EH (cell line): ENCODE results near the gene DLG3.
A peak's percentile ranks its signal among the peaks of the same experiment; 100 is the strongest.
"Not testable (repeated sequence)": the region's sequence is repeated elsewhere in the genome, so short reads cannot be mapped to it uniquely, and the experiment has no call there.

Experiments
- DNase-seq: peaks from one replicate; pipeline ENCODE4 v3.0.0-alpha.2; 2015; ENCODE audit warnings: low read depth

Gene DLG3

DNA sequence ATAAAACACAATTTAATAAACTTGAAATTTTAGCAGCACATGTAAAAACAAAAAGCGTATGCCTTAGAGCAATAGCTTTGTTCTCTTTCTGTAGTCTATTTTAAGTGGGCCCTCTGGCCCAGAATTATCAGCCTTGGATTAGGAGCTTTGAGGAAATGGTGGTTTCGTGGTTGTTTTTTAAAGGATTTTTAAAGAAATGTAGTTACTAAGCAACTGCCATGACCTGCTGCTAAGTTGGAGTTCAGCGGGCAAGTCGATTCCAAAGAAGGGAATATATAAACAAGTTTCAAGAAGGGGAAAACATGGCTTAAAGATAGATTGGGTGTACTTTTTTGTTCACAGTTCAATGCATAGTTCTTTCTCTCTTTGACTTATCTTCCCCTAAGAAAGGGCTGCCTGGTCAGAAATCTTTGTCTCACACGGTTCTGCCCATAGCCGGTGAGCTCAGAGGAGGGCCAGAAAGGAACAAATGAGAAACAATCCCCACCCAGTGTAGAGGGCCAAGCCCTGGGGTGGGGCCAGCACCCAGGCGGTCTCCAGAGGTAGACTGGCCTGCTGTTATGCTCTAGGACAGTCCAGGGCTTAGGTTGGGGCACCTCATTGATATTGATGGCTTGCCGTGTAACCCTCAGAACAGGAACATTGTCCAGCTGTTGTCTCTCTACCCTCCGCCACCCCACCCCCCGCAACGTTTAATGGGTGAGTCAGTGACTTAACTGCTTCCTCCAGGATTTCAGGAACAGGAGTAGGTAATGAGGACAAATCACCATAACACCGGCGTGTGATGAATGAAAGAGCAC lies 32.5 kb downstream of the DLG3 start:
- peak; percentile 74 for DNase-seq

DNA sequence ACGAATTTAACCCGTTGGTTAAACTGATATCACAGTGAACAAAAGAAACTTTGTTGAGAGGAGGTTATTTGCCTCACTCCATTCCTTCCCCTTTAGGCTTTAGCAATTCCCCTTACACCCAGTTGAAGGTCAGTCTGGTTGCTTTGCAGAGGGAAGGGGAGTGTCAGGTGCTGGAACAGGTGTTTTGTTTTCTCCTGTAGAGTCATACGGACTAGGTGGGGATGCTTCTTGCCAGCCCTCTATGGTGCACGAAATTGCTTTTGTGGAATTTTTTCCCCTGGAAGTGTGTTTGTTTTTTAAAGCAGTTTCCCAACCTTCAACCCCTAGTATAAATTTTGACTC lies 33.1 kb downstream of the DLG3 start:
- DNase-seq: peak; percentile 5

DNA sequence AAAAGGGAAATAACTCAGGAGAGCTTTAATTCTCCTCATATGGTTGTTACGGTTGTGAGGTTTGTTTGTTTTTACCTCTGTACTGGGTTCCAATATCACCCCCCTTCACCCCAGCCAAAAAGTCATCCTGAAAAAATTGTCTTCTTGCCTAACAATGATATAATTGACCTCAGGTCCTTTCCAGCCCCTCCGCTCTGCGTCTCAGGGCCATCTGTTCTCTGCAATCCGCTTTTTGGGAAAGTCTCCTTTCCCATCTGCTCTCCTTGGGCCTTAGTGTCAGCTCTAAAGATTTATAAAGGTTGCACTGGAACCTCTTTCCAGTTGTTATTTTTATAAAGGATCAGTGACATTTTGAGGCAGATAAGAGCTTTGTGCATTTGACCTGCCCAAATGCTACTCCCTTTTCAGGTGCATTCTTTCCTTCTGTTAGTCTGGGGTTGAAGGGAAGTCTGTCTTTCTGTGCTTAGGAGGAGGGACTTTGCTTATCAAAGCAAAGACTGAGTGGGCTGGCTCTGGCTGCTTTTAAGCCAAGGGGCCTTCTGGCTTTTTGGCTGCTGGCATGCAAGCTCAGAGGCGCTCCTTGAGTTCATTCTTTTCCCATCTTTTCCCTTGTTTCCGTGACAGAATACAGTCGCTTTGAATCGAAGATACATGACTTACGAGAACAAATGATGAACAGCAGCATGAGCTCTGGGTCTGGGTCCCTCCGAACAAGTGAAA lies 34.1 kb downstream of the DLG3 start:
- no peak for DNase-seq

DNA sequence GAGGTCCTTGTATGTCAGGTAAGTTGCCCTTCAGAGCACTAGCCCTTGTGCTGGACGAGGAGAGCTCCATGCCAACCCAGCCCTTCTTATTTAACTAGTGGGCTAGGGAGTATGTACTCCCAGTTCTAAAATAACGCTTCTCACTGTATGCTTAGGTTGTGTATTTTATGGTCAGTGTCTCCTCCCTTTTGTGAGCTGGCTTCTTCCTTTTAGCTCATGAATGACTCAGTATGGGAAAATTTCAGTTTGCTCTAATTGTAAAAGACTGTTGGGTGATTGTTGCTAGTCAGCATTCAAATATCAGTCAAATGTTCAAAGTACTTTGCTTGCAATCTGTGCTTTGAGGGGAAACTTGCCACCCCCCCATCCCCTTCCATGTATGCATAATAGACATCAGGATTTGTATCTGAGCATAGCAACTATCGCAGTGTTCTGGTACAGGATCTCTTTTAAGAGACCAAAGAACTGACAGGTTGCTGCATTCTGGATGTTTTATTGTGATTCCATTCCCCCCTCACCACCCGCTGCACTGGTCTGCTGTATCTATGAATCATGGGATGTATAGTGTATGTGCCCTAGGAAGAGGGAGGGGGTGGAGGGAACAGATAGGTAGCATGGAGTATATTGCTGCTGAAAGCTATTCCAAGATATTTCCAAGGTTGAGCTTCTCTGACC lies 34.7 kb downstream of the DLG3 start:
- DNase-seq: peak; percentile 80

DNA sequence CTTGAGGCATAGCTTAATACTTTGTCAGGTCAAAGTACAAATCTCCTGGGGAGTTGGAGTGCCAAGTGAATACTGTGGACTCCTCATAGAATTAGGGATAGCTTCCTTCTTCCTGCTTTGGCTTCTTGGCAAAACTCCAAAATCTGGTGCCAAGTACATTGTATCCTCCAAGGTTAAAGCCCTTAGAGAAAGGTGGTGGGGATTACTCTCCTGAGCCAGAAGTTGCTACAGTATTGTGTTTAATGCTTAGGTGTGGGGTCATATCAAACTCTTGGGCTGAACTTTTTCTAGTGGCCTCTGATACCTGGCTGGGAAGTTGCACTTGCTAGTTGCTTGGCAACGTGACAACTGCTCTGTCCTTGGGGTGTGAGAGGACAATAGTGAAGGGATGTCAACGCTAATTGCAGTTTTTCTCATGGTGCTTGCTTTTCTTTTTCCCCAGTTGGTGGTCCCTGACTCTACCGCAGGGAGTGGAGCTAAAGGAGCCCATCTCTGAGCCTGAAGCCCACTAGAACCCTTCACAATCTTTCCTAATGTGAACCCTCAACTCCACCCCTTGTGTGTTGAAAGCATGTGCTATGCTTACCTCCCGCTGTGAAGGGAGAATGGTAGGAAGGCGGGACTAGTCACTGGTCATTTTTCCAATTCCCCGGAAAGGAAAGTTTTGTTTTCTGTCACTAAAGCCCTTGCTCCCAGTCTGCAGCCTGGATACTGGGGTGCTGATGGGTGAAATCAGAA lies 35.5 kb downstream of the DLG3 start:
- DNase-seq: no peak

DNA sequence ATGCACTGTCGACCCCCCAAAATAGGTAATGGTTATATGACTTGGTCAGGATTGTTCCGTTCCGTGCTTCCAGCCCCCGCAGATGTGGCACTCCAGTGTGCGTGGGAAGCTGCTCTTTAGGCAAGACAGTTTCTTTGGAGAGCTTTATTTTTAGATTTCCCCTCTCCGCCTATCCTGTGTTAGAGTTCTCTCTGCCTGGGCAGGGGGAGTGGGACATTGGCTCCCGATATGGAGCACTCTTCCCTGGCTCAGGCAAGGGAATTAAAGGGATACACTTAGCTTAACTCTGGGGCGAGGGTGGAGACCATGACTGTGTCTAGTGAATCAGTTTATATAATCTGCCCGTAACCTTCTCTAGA lies 36.0 kb downstream of the DLG3 start:
- DNase-seq: no peak

DNA sequence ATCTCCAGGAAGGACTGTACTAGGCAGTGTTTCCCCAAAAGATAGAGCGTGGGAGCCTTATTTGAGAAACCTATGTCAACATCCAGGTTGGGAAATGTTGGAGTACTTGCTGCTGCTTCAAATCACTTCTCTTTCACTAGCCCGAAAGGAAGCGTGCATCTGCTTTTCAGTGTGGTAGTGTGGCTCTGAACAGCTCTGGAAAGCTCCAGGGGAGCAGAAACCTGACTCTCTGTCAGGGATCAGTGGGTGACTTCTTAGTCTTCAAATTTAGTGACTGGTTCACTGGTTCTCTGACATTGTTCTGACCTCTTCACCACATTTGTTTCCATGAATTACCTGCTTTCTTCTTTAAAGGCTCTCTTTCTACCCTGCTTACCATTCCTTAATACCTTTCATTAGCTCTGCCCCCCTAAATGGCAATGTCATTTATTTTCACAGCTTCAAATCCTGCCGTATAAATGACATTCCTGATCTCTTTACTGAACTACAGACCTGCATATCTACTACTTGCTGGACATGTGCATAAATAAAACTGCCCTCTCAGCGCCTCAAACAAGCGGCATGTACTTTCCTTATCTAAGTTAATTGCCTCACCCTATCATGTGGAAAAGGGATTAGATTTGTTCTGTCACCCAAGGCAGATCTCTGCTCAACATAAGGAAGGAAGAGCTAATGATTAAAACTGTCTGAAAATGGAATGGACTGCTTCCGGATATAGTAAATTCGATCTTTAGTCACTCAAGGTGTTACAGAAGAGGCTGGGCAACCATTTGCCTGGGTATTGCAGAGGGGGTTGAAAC lies 37.0 kb downstream of the DLG3 start:
- DNase-seq: no peak

DNA sequence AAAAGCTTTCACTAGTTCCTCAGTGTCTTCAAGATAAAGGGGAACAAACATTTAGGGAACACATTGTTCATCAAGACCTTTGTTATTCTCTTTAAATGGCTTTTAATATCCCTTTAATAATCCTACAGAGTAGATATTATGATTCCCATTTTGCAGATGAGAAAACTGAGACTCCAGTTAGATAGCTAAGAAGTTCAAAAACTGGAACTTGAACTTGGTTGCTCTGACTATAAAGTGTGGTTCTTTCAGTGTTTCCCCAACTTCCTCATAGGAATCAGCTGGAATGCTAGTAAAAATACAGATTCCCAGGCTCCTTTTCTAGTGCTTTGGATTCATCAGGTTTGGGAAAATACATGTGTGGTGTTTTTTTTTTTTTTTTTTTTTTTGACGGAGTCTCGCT lies 37.7 kb downstream of the DLG3 start:
- DNase-seq: no peak

DNA sequence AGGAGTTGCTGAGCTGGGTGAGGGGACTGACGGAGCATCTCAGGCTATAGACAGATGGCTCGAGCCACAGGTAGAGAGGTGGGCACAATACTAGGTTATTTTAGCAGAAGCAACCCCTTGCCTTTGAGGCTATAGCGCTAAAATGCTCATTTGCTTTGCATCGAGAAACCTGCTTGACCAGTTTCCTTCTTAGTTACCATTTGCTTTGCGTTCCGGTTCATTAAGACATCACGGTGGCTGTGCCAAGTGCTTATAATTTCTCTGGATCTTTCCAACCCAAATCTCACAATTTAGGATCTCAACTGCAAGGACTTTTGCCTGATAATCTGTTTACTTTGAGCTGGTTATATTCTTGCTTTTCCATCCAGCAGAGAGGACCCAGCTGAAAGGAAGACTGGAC lies 40.8 kb downstream of the DLG3 start:
- DNase-seq: no peak

DNA sequence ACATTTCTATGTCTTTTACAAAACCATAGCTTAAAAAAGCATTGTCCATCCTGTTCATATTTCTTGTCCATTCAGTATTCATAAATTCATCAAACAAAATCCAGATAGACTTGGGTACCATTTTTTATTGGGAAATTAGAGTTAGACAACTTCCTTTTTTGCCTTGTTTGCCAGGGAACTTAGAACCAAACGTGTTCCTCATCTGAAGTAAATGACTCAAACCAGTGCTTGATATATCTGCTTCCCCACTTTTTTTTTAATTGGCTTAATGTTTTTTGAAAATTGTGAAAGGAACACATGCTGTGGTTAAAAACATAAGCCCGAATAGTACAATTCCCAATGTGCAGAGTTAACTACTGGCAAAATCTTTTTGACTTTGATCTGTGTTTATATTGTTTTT lies 44.2 kb downstream of the DLG3 start:
- DNase-seq: no peak

DNA sequence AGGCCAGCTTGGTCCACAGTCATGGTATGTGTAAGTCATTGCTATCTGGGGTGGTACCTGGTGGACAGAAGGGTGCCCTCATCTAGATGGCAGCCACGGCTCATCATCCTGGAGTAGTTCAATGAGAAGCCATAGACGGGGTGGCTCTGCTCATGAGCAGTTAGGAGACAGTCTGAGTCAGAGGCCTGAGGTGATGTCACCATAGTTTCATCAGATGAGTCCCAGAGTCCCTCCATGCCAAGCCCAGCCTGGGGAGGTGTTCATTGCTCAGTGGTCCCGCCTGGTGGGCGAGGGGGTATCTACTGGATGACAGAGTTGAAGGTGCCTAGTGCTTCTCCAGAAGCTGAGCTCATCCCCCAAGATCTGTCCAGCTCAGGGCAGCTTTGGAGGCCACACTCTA lies 49.8 kb downstream of the DLG3 start:
- DNase-seq: peak; percentile 34

DNA sequence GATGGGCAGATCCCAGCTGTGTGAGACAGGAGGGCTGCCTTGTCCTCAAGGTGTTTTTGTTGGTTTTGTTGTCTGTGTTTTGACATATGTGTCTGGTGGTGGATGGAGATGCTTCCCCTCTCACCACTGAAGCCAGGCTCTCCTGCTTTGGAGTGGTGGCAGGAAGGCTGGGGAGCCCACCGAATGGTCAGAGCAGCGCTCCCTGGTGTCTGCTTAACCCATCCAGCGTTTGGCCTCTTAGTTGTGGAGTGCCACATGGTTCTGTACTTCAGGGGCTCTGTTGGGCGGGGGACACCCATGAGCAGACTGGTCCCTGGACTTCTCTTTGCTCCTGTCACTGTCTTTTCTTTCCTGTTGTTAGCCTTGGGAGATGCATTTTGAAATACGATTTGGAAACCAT lies 51.9 kb downstream of the DLG3 start:
- no peak for DNase-seq

DNA sequence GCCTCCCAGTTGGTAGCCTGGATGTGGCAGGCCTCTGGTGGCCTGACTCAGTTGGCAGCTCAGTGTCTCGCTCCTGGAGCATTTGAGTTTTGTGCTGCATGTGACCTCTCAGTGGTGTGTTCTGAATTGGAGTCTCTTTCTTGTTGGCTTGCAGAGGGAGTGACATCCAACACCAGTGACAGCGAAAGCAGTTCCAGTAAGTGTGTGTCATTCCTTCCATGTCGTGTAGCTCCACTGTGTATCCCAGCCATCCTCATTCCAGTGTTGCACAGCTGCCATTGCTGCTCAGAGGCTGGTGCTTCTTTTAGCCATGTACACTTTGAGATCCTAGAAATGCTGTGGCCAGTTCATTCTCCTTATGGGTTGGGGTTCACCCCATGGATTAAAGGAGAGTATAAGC lies 52.4 kb downstream of the DLG3 start:
- no peak for DNase-seq

DNA sequence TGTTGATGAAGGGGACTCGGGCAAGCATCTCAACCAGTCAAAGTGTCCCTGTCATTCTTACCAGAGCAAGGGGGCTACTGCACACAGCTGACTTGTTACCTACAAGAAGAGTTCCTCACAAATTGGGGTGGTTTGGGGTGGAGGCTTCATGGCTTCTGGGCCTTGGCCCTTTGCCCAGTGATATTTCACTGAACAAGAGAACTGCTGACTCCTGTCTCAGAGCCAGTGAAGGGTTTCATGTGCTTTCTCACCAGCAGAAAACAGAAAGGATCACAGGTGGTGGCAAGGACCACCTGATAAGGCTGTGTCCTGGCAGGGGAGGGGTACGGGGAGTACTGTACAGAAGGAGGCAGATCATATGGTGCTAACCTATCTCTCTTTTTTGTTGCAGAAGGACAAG lies 53.5 kb downstream of the DLG3 start:
- no peak for DNase-seq

DNA sequence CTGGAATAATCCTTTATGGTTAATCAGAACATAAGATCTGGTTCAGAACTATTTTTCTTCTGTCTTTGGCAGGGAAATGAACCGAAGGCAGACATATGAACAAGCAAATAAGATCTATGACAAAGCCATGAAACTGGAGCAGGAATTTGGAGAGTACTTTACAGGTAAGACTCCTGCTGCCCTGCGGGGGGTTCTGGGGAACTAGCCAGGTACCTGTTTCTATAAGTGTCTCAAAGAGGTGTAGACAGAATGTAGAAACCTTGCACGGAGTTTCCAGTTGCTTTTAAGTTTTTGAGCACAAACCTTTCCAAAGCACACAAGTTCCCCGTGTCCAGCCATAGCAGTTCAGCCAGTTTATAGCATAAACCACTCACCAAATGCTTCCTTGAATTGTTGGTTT lies 56.2 kb downstream of the DLG3 start:
- no peak for DNase-seq

DNA sequence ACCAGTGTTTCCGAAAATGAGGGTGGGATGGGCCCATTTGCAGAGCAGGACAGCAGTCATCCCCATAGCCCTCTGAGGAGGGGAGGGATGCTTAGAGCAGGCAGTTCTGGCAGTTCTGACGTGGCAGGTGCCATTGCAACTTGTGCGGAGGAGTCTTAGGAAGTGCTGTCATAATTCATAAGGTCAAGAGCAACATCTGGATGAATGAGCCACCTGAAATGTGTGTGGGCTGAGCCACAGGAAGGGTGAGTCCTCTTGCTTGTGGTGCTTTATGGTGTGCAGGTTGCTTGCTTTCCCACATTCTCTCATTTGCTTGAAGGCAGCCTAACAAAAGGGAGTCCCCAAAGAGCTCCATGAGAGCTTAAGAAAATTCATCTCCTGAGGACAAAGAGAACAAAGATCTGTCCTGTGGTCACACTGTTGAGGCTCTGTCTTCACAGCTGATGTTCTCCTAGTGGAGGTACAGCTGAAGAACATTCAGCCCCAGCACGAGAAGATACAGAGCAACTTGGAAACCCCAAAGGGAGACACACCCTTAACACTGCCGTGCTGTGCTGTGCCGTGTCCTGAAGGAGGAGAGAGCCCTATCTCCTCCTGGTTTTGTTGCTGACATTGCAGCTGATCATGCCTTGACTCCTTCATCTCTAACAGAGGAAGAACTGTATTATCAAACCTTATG lies 60.3 kb downstream of the DLG3 start:
- no peak for DNase-seq

DNA sequence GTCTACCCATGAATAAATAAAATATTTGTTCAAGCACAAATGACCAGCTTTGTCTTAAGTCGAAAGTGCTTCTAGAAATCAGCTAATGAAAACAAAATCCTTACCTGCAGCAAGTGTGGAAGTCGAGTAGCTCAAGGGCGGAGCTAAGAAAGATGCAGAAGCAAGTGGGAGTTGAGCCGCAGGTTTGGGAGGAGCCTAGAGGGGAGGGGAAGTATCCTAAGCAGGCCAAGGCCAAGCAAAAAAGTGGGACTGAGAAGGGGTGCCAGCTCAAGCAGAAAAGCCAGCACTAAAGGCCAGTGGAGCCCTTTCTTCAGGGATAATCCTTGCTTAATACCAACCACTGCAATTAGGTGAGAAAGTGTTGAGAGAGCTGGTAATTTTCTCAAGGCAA lies 60.8 kb downstream of the DLG3 start:
- DNase-seq: no peak

DNA sequence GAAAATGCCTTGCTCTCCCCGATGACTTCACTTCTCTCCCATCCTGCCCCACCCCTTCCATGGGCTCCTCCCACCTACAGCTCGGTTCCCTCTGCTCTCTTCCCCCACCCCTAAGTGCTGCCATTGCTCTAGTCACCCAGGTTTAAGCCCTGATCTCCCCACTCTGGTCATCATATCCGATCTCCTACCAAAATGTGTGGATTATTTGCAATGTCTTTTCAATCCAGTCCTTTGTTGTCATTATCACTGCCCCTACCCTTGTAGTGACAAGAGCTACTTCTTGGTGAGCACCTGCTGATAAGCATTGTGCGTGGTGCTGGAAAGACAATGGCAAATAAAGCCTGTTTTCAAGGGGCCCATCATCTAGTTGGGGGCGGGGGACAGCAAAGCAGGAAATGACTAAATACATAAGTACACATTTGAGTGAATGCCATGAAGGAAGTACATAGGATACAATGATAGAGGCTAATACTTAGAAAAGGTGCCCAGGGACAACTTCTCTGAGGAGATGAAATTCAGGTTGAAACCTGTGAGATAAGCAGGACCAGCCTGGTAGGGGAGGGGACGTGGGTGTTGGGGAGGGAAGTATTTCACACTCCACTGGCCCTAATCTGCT lies 63.8 kb downstream of the DLG3 start:
- DNase-seq: peak; percentile 19

DNA sequence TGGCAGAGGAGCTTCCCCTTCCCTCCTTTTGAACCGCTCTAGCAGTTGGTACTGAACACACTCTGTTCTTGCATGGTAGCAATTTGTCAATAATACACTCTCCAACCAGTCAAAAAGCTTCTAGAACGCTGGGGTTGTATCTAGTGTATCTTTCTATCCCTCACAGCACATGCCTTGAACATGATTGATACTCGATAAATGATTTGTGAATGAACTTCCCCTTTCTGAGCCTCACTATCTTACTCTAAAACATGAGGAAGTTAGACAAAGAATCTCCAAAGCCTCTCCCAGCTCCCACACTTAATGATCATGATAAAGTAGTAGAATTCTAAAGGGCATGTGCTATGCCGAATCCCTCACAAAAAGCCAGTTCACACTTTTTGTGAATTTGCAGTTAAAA lies 64.4 kb downstream of the DLG3 start:
- DNase-seq: no peak

DNA sequence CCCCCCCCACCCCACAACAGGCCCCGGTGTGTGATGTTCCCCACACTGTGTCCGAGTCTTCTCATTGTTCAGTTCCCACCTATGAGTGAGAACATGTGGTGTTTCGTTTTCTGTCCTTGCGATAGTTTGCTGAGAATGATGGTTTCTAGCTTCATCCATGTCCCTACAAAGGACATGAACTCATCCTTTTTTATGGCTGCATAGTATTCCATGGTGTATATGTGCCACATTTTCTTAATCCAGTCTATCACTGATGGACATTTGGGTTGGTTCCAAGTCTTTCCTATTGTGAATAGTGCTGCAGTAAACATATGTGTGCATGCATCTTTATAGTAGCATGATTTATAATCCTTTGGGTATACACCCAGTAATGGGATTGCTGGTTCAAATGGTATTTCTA lies 70.6 kb downstream of the DLG3 start:
- not testable (repeated sequence) for DNase-seq

DNA sequence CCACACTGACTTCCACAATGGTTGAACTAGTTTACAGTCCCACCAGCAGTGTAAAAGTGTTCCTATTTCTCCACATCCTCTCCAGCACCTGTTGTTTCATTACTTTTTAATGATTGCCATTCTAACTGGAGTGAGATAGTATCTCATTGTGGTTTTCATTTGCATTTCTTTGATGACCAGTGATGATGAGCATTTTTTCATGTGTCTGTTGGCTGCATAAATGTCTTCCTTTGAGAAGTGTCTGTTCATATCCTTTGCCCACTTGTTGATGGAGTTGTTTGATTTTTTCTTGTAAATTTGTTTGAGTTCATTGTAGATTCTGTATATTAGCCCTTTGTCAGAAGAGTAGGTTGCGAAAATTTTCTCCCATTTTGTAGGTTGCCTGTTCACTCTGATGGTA lies 71.1 kb downstream of the DLG3 start:
- not testable (repeated sequence) for DNase-seq
